IPS-15b (cell line): ENCODE data around the gene SH2D5.
"Not testable (repeated sequence)": the region's sequence is repeated elsewhere in the genome, so short reads cannot be mapped to it uniquely, and the experiment has no call there.

Source experiments
- H3K27me3 ChIP-seq: one replicate; pipeline ENCODE4 v1.6.1; 2013; ENCODE audit warnings: low read length; ENCODE audit not compliant: control insufficient read depth, insufficient read depth
- H3K36me3 ChIP-seq: one replicate; pipeline ENCODE4 v1.6.1; 2013; ENCODE audit warnings: low read length; ENCODE audit not compliant: control insufficient read depth, insufficient read depth
- H3K4me1 ChIP-seq: one replicate; pipeline ENCODE4 v1.6.1; 2013; ENCODE audit warnings: mild to moderate bottlenecking, low read length; ENCODE audit not compliant: control insufficient read depth, insufficient read depth
- H3K4me3 ChIP-seq: one replicate; pipeline ENCODE4 v1.5.1; 2013; ENCODE audit warnings: low read depth, low read length
- H3K9ac ChIP-seq: one replicate; pipeline ENCODE4 v1.6.1; 2013; ENCODE audit warnings: low read depth, mild to moderate bottlenecking, low read length
- H3K9me3 ChIP-seq: one replicate; pipeline ENCODE4 v1.6.1; 2013; ENCODE audit warnings: mild to moderate bottlenecking, low read length; ENCODE audit not compliant: control insufficient read depth, insufficient read depth

The SH2D5 gene

DNA sequence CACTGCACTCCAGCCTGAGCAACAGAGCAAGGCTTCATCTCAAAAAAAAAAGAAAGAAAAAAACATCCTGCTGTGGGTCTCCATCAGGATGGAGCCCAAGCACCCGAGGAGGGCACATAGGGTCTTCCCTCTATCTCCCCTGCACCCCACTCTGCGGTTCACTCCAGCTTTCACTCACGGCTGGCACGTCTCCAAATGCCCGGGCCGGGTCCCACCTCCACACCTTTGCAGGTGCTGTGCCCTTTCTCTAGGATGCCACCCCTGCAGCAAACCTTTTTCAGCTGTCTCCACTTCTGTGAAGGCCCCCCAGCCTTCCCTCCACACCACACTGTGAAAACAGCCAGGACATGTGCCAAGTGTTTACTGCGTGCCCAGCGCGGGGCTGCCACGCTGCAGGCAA is 48.9 kb downstream of the SH2D5 start:
- H3K9me3 ChIP-seq, result no peaks in the 10 kb centered on the region
- H3K9ac ChIP-seq, result no peak overlapping the region
- no peaks in the 10 kb centered on the region for H3K27me3 ChIP-seq
- peaks cover 13% of the 10 kb centered on the region for H3K36me3 ChIP-seq
- no peak overlapping the region for H3K4me3 ChIP-seq
- H3K4me1 ChIP-seq, result no peaks in the 10 kb centered on the region

DNA sequence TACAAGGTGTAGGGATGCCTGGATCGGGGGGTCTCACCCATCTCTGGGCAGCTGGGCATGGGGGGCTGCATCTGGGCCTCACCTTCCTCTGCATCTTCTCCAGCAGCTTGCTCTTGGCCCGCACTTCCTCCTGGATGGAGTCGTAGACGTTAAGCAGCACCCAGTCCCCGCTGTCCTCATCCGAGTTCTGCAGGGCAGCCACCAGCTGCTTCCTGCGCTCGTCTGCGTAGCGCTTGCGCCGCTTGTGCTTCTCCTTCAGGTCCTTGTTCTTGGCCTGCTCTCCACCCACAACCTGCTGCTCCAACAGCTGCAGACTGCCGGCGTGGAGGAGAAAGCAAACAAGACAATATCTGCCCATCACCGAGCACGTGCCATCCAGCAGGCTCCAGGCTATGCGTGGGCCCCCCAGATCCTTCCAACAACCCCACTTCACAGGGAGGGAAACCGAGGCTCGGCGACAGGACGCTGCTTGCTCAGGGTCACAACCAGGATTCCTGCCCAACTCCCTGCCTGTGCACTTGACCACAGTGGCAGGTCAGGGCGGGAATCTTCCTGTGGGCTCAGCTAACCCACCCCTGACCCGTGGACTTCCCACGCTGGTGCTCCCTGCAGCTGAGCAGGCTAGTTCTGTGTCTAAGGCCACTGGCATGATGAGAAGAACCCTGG is 49.8 kb downstream of the SH2D5 start:
- Histone ChIP-seq H3K27me3 (no peaks in the 10 kb centered on the region), H3K4me1 (no peaks in the 10 kb centered on the region), H3K4me3 (no peak overlapping the region), H3K9ac (no peak overlapping the region), H3K36me3 (peaks cover 13% of the 10 kb centered on the region), H3K9me3 (no peaks in the 10 kb centered on the region)

- Histone ChIP-seq H3K36me3 (peaks cover 13% of the 10 kb centered on the region), H3K4me3 (no peak overlapping the region), H3K9ac (no peak overlapping the region), H3K27me3 (no peaks in the 10 kb centered on the region), H3K9me3 (no peaks in the 10 kb centered on the region), H3K4me1 (no peaks in the 10 kb centered on the region)
These were observed 50.5 kb downstream of the SH2D5 start for GRCh38 chr1:20681999-20682398.

- Histone ChIP-seq H3K4me1 (no peaks in the 10 kb centered on the region), H3K27me3 (no peaks in the 10 kb centered on the region), H3K9me3 (no peaks in the 10 kb centered on the region)
These were observed 52.2 kb downstream of the SH2D5 start for GRCh38 chr1:20680269-20680668.

DNA sequence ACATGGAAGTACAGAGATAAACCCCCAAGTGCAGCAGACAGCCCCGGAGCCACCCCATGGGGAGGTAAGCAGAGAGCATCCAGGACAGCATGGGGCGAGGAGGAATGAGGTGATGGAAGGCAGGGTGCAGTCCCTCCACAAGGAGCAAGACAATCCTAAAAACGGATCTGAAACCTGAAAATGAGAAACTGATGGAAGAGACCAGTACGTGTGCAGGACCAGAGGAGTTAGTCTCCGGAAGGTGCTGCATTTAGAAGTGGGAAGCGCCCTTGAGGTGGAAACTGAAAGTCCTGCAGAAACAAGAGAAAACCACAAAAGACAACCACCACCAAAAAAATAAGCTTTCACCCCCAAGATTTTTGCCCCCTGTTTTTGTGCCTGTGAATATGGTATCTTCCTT is 53.9 kb downstream of the SH2D5 start:
- no peaks in the 10 kb centered on the region for H3K9me3 ChIP-seq
- H3K36me3 ChIP-seq, result peaks cover 13% of the 10 kb centered on the region
- no peak overlapping the region for H3K4me3 ChIP-seq
- no peaks in the 10 kb centered on the region for H3K4me1 ChIP-seq
- H3K9ac ChIP-seq, result no peak overlapping the region
- no peaks in the 10 kb centered on the region for H3K27me3 ChIP-seq

More at GRCh38 chr1:20680269-20680668, 52.2 kb downstream of the SH2D5 start:
- no peak overlapping the region for H3K4me3 ChIP-seq
- H3K9ac ChIP-seq, result no peak overlapping the region
- H3K36me3 ChIP-seq, result peaks cover 13% of the 10 kb centered on the region

- not testable (repeated sequence) for H3K9ac ChIP-seq, H3K9me3 ChIP-seq, H3K4me1 ChIP-seq, H3K27me3 ChIP-seq, H3K4me3 ChIP-seq
- H3K36me3 ChIP-seq, result peaks cover 16% of the 10 kb centered on the region
These were observed 58.9 kb downstream of the SH2D5 start for GRCh38 chr1:20673626-20674025.

- Histone ChIP-seq H3K4me1 (no peaks in the 10 kb centered on the region), H3K27me3 (no peaks in the 10 kb centered on the region), H3K9me3 (no peaks in the 10 kb centered on the region), H3K36me3 (peaks cover 16% of the 10 kb centered on the region), H3K9ac (no peak overlapping the region), H3K4me3 (no peak overlapping the region)
These were observed 60.3 kb downstream of the SH2D5 start for GRCh38 chr1:20672265-20672632.

GRCh38 chr1:20670936-20671335 is 61.6 kb downstream of the SH2D5 start:
- H3K36me3 ChIP-seq, result peaks cover 16% of the 10 kb centered on the region
- no peaks in the 10 kb centered on the region for H3K27me3 ChIP-seq
- H3K4me1 ChIP-seq, result no peaks in the 10 kb centered on the region
- no peak overlapping the region for H3K9ac ChIP-seq
- no peaks in the 10 kb centered on the region for H3K9me3 ChIP-seq
- no peak overlapping the region for H3K4me3 ChIP-seq
